Panc1 (cell line): Measurements from ENCODE around the gene ASGR2.
"Not testable (repeated sequence)": the region's sequence is repeated elsewhere in the genome, so short reads cannot be mapped to it uniquely, and the experiment has no call there.

Experiments
- CTCF ChIP-seq: fragments of 450-650 bp; IDR thresholded peaks from 2 replicates; pipeline ENCODE4 v1.5.1; 2017; ENCODE audit warnings: mild to moderate bottlenecking
- SIN3A ChIP-seq: IDR thresholded peaks from 2 replicates; pipeline ENCODE4 v1.6.1; 2012; ENCODE audit warnings: low read depth, mild to moderate bottlenecking, low read length, moderate library complexity, borderline replicate concordance; ENCODE audit not compliant: insufficient read depth

- not testable (repeated sequence) for TF ChIP-seq CTCF, SIN3A
Observed at GRCh38 chr17:7100641-7101379, 13.8 kb downstream of the ASGR2 start.
